Activated CD8-positive, alpha-beta memory T cell treated with anti-CD3 and anti-CD28 coated beads for 1 hour (primary cell): ENCODE results near the gene TEX11.
"Not testable (repeated sequence)": the region's sequence is repeated elsewhere in the genome, so short reads cannot be mapped to it uniquely, and the experiment has no call there.

Source experiments
- DNase-seq, 2 donors: peaks; one replicate each; pipeline ENCODE4 v3.0.0-alpha.2; 2020; ENCODE audit warnings: low read depth in 1 of 2; ENCODE audit errors: extremely low read depth in 1 of 2

TEX11 gene

DNA sequence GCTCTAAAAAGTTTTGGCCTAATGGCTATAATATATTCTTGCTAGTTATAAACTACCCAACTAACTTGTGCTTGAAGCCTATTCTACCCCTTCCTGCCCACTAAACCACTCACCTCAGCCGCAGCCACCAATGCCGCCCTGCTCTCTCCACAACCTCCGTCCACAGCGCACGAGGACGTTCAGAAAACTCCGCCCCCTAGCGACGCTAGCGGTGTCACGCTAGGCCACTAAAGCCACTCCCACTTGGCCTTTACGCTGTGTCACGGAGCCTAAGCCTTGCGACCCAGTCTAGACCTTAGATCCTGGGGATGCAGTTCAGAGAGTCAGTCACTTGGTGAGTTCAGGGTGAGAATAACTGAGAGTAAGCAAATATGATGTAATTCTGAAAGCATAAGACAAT, at the start of gene TEX11:
Gene TEX11 (minus strand): TSS at position 171 of the 400 bp plus-strand sequence. CDS start 922 bp downstream, outside the sequence.
- DNase-seq, result no peak

- no peak for DNase-seq
Observed at GRCh38 chrX:70954871-70955270, 46.4 kb upstream of the TEX11 start.

DNA sequence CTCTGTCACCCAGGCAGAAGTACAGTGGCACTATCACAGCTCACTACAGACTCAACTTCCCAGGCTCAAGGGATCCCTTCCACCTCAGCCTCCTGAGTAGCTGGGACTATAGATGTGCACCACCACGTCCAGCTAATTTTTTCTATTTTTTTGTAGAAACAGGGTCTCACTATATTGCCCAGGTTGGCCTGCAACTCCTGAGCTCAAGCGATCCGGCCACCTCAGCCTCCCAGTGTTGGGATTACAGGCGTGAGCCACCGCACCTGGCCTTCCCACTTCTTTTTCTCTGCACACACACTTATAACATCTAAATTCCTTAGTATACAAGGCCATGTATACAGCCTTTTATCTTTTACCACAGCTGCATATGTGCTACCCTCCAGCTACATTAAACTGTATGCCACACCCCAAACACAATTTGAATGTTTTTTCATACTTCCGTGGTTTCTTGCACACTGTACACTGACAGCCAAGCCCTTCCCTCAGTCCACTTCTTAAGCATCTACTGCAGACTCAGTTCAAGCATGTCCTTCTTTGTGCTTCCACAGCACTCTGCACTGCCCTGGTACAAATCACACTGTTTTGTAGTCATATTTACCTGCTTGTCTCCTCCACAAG, 15.9 kb upstream of the TEX11 start:
- no peak for DNase-seq

DNA sequence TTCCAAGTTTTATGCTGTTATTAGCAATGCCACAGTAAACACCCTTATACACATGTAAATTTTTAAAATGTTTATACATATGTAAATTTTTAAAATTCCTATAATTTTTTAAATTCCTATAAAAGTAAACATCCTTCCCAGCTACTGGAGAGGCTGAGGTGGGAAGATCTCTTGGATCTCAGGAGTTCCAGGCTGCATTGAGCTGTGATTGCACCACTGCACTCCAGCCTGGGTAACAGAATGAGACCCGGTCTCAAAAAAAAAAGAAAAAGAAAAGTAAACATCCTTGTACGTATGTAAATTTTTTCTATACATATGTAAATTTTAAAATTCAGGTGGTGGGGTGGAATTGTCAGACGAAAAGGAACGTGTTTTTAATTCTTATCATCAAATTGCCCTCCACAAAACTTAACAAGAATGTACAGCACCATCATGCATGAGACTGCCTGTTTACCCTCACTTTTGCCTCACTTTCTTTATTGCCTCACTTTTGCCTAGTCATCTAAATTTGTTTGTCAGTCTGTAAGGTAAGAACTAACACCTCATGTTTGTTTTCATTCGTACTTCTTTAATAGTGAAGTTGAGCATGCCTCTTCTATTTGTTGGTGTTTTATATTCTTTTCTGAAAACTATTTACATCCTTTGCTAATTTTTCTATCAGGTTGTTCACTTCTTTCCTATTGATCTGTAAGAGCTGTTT, 14.4 kb upstream of the TEX11 start:
- DNase-seq, result no peak

DNA sequence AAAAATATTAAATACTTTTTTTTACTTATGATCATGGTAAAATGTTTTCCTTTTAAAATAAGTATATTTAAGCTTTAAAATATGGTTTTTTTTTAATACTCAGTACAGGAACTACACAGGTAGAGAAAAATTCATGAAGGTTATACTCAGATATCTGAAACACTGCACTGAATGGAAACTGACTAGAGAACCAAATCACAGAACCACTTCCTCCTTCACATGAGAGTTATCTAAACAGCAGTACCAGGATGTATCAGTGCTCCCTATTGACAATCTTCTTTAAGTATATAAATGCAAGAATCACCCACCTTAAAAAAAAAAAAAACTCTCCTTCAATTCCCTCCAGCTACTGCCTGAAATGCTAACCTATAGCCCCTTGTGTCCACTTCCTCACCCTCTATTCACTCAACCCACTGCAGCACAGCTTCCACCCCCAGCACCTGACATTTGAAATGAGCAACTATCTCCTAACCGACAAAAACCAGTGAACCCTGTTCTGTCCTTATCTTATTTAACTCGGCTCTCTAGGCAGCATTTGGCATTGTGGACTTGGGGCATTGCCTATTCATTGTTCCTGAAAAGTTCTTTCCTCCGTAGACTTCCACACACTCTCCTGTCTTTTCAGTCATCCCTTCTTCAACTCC, 13.3 kb upstream of the TEX11 start:
- no peak for DNase-seq

DNA sequence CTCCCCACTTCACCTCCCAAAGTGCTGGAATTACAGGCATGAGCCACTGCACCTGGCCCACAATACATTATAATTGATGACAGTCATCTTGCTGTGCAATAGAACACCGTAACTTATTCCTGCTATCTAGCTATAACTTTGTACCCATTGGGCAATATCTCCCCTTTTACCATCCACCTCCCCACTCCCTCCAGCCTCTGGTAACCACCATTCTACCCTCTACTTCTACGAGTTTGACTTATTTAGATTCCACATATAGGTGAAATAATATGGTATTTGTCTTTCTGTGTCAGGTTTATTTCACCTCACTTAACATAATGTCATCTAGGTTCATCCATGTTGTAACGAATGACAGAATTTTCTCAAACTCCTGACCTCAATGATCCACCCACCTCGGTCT, 8.2 kb upstream of the TEX11 start:
- DNase-seq, result no peak

DNA sequence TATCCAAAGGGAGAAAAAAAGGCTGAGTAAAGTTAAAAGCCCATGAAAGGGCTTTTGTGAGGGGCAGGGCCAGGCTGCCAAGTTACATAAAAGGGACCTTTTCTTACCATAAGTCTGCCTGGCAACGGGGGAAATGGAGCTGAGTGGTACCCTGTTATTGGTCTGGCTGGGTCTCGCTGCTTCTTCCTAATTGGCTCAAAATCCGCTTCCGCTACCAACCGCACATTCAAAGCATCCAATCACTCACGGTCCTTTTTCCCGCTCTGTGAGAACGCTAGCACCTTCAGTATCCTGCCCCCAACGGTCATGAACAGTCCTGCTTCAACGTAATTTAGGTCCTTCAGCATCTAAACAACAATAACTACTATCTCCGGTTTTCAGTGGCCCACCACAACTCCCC, 611 bp downstream of the TEX11 start:
- no peak for DNase-seq

DNA sequence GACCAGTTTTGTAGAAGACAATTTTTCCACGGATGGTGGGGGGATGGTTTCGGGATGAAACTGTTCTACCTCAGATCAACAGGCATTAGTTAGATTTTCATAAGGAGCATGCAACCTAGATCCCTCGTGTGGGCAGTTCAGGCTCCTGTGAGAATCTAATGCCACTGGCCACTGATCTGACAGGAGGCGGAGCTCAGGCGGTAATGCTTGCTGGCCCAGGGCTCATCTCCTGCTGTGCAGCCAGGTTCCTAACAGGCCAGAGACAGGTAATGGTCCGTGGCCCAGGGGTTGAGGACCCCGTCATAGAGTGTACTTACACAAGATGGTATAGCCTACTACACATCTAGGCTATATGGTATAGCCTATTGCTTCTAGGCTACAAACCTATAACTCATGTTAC, 7.0 kb downstream of the TEX11 start:
- no peak for DNase-seq

GRCh38 chrX:70890441-70890840, 18.1 kb downstream of the TEX11 start:
- not testable (repeated sequence) for DNase-seq

GRCh38 chrX:70878902-70879301, 29.6 kb downstream of the TEX11 start:
- DNase-seq, result no peak

DNA sequence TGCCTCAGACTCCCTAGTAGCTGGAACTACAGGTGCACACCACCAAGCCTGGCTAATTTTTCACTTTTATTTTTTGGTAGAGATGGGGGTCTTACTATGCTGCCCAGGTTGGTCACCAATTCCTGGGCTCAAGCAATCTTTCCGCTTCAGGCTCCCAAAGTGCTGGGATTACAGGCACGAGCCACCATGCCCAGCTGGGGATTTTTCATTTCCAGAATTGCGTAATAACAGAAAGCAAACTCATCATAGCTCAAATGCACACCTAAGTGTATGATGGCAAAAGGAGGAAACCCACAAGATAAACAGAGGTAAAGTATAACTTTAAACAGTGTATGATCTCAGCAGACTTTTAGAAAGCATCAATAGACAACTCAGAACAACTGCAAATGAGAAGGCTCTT, 56.2 kb downstream of the TEX11 start:
- no peak for DNase-seq

- DNase-seq, result not testable (repeated sequence)
Observed at GRCh38 chrX:70844081-70844480, 64.4 kb downstream of the TEX11 start.

GRCh38 chrX:70843620-70844019, 64.9 kb downstream of the TEX11 start:
- not testable (repeated sequence) for DNase-seq

GRCh38 chrX:70834589-70834988, 73.9 kb downstream of the TEX11 start:
- no peak for DNase-seq

DNA sequence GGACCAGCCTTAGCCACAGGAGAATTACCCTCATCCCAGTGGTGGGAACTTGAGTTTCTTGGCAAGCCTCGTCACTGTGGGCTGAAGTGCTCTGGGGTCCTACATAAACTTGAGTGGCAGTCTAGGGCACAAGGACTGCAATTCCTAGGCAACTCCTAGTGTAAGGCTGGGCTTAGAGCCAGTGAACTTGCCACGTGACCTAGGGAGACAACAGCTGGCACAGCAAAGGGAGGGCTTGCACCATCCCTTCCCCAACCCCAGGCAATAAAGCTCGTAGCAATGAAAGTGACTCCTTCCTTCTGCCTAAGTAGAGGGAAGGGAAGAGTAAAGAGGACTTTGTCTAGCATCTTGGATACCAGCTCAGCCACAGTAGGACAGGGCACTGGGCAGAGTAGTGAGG, 81.8 kb downstream of the TEX11 start:
- DNase-seq, result no peak

- no peak for DNase-seq
Observed at GRCh38 chrX:70825366-70825765, 83.1 kb downstream of the TEX11 start.

DNA sequence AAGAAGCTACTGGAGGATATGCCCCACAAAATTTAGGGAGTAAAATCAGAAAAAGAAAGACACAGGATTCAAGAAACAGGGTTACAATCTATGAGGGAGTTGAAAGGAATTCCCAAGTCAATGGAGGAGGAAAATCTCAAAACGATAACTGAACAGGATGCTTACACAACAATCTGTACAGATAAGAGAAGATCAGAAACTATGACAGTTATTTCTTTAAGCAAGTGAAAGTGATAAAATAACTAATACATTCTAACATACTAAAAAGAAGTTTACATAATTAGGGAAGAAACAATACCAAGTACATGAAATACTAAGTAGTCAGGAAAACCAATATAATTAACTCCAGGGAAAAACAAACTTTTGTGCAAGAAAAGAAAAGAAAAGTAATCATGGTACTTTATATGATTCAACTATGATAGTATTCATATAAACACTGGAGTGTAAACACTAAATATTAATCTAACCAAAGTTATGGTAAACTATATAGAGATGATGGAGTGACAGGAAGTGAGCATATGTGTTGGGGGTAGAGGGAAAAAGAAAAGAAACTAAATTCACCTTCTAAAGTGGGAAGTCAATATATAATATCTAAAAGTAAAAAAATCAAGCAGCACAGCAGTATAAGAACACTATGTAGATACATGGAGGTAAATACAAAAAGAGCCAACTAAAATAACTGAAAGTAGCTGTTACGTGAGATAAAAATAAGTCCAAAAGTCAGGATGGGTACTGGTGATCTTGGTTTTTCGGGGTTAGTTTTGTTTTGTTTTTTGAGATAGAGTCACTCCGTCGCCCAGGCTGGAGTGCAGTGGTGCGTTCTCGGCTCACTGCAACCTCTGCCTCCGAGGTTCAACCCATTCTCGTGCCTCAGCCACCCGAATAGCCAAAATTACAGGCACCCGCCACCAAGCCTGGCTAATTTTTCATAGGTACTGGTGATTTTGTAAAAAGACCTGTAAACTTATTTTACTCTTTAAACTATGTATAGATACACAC, 99.3 kb downstream of the TEX11 start:
- no peak for DNase-seq

DNA sequence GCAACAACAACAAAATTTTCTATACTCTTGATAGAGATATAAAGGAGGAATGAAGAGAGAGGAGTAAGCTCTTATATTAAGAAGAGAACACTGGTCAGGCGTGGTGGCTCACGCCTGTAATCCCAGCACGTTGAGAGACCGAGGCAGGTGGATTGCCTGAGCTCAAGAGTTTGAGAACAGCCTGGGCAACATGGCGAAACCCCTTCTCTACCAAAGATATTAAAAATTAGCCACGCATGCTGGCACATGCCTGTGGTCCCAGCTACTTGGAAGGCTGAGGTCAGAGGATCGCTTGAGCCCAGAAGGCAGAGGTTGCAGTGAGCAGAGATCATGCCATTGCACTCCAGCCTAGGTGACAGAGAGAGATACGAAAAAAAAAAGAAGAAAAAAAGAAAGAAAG, 102.4 kb downstream of the TEX11 start:
- DNase-seq, result no peak

GRCh38 chrX:70796742-70797141, 111.8 kb downstream of the TEX11 start:
- DNase-seq, result not testable (repeated sequence)

DNA sequence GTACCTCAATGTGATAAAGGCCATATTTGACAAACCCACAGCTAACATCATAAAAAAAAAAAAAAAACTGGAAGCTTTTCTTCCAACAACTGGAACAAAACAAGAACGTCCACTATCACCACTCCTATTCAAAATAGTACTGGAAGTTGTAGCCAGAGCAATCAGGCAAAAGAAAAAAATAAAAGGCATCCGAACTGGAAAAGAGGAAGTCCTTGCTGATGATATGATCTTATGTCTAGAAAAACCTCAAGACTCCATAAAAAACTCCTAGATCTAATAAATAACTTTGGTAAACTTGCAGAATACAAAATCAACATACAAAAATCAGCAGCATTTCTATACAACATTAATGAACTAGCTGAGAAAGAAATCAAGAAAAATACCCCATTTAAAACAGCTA, 134.3 kb downstream of the TEX11 start:
- DNase-seq, result no peak

- DNase-seq, result no peak
Observed at GRCh38 chrX:70769659-70770227, 138.8 kb downstream of the TEX11 start.
